Measurements from ENCODE around the gene UGT1A5. TPM values are rescaled to one million over a fixed set of nuclear protein-coding genes. Genes with fewer than 3 reads are reported as not detected.

The UGT1A5 gene
- total and polyA plus RNA-seq, 2 experiments from 2014 or later: not detected

GRCh38 chr2:233689031-233689430 lies 23.7 kb upstream of the UGT1A5 start:
- H3K4me3 ChIP-seq: no peak overlapping the region
- no peak for TF ChIP-seq CTCF (IDR thresholded peaks at IDR 0.05; ENCODE audit: low read depth, low read length)
- no peaks in the 10 kb centered on the region for H3K4me1 ChIP-seq (ENCODE audit: low read depth)
- no peaks in the 10 kb centered on the region for H3K27me3 ChIP-seq
- H3K36me3 ChIP-seq: no peaks in the 10 kb centered on the region
- no peaks in the 10 kb centered on the region for H3K9me3 ChIP-seq (ENCODE audit: low read depth)
- no peak overlapping the region for H3K27ac ChIP-seq
- no peak for DNase-seq (ENCODE audit: low read depth in 1 of 2, low spot score in 1 of 2)

GRCh38 chr2:233689501-233689900 lies 23.2 kb upstream of the UGT1A5 start:
- Histone ChIP-seq H3K36me3 (no peaks in the 10 kb centered on the region), H3K9me3 (ENCODE audit: low read depth) (no peaks in the 10 kb centered on the region), H3K27ac (no peak overlapping the region), H3K4me1 (ENCODE audit: low read depth) (no peaks in the 10 kb centered on the region), H3K4me3 (no peak overlapping the region), H3K27me3 (no peaks in the 10 kb centered on the region)
- TF ChIP-seq CTCF (IDR thresholded peaks at IDR 0.05; ENCODE audit: low read depth, low read length): no peak
- DNase-seq (ENCODE audit: low read depth in 1 of 2, low spot score in 1 of 2): peak in 1 of 2 donors; percentile 85

- Histone ChIP-seq H3K9me3 (ENCODE audit: low read depth) (no peaks in the 10 kb centered on the region), H3K4me3 (no peak overlapping the region), H3K27ac (no peak overlapping the region), H3K4me1 (ENCODE audit: low read depth) (no peaks in the 10 kb centered on the region), H3K36me3 (no peaks in the 10 kb centered on the region), H3K27me3 (no peaks in the 10 kb centered on the region)
- peak in 1 of 2 donors; percentile 65 for DNase-seq (ENCODE audit: low read depth in 1 of 2, low spot score in 1 of 2)
- no peak for TF ChIP-seq CTCF (IDR thresholded peaks at IDR 0.05; ENCODE audit: low read depth, low read length)
These were observed 22.3 kb upstream of the UGT1A5 start for GRCh38 chr2:233690444-233690843.

GRCh38 chr2:233691443-233692433 lies 21.0 kb upstream of the UGT1A5 start:
- no peak for DNase-seq (ENCODE audit: low read depth in 1 of 2, low spot score in 1 of 2)
- H3K27me3 ChIP-seq: no peaks in the 10 kb centered on the region
- H3K4me1 ChIP-seq (ENCODE audit: low read depth): no peaks in the 10 kb centered on the region
- no peak for TF ChIP-seq CTCF (IDR thresholded peaks at IDR 0.05; ENCODE audit: low read depth, low read length)
- no peak overlapping the region for H3K27ac ChIP-seq
- no peaks in the 10 kb centered on the region for H3K36me3 ChIP-seq
- no peak overlapping the region for H3K4me3 ChIP-seq
- H3K9me3 ChIP-seq (ENCODE audit: low read depth): no peaks in the 10 kb centered on the region

GRCh38 chr2:233692648-233693047 lies 20.1 kb upstream of the UGT1A5 start, which contains the start of gene UGT1A6:
UGT1A6 (plus strand) TSS chr2:233692890; CDS start chr2:233693005, 115 bp downstream.
- no peak for TF ChIP-seq CTCF (IDR thresholded peaks at IDR 0.05; ENCODE audit: low read depth, low read length)
- no peaks in the 10 kb centered on the region for H3K4me1 ChIP-seq (ENCODE audit: low read depth)
- H3K4me3 ChIP-seq: no peak within 1 kb of the TSS
- H3K36me3 ChIP-seq: no peaks in the 10 kb centered on the region
- H3K27me3 ChIP-seq: no peaks in the 10 kb centered on the region
- no peak for DNase-seq (ENCODE audit: low read depth in 1 of 2, low spot score in 1 of 2)
- no peak within 1 kb of the TSS for H3K27ac ChIP-seq
- H3K9me3 ChIP-seq (ENCODE audit: low read depth): no peaks in the 10 kb centered on the region
